HUDEP-2 (cell line): ENCODE data around the gene PPP1R10.

Source experiments
- DNase-seq, 76 experiments: peaks; one replicate each; lab custom pipeline; 2025; ENCODE audit not compliant: unreplicated experiment in 76 of 76; lab: John Stamatoyannopoulos, UW

The PPP1R10 gene

DNA sequence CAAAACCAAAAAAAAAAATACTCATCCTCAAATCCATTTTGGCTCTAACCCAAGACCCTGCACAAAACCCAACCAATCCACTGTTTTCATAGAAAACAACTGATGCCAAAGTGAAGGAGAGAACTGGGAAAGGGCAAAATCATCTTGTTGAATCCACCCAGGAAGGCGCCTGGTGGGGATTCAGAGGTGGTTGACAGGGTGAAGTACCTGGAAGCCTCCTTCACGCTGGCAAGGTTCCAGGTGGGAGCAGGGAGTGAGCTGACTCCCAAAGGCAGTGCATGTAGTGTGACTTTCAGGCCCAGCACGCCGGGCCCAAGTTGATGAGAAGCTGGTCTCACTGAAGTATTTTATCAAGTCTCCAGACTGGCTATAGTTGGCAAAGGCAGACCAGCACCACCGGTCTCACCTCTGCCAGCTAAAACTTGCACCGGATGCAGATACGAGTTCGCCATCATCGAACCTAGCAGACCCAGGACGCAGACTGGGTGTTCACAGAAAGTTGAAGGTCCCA is 16.5 kb downstream of the PPP1R10 start:
- peak in 1 of 76 experiments; percentile 31 for DNase-seq

DNA sequence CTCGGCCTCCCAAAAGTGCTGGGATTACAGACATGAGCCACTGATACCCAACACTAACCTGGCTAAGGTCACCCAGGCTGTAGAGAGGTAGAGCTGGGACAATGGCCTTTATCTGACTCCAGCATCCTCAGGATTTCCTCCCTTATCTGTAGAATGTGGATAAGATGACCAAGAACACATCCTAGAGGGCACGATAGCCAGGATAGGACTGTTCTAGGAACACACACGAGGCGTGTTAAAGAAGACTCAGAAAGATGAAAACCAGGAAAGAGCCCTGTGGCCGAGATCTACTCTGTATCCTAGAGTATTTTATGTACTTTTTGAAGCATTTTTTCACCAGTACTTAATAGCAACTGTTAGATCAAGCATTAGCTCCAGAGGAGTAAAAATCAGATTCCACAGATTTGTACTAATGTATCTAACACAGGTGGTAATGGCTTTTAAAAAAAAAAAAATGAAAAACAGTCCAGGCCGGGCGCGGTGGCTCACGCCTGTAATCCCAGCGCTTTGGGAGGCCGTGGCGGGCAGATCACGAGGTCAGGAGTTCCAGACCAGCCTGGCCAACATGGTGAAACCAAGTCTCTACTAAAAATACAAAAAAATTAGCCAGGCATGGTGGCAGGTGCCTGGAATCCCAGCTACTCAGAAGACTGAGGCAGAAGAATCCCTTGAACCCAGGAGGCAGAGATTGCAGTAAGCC is 17.3 kb downstream of the PPP1R10 start:
- DNase-seq: no peak

DNA sequence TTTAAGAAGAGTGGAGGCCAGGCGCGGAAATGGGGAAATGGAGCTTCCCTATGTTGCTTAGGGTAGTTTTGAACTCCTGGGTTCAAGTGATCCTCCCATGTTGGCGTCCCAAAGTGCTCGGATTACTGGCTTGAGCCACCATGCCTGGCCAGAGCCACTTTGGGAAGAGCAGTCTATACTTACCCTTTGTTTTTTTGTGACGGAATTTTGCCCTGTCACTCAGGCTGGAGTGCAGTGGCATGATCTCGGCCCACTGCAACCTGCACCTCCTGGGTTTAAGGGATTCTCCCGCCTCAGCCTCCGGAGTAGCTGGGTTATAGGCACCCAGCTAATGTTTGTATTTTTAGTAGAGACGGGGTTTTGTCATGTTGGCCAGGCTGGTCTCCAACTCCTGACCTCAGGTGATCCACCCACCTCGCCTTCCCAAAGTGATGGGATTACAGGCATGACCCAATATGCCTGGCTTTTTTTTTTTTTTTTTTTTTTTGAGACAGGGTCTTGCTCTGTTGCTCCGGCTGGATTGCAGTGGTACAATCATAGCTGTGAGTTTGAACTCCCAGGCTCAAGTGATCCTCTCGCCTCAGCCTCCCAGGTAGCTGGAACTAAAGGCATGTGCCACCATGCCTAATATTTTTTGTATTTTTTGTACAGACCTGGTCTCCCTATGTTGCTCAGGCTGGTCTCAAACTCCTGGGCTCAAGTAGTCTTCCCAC is 18.0 kb downstream of the PPP1R10 start:
- no peak for DNase-seq

DNA sequence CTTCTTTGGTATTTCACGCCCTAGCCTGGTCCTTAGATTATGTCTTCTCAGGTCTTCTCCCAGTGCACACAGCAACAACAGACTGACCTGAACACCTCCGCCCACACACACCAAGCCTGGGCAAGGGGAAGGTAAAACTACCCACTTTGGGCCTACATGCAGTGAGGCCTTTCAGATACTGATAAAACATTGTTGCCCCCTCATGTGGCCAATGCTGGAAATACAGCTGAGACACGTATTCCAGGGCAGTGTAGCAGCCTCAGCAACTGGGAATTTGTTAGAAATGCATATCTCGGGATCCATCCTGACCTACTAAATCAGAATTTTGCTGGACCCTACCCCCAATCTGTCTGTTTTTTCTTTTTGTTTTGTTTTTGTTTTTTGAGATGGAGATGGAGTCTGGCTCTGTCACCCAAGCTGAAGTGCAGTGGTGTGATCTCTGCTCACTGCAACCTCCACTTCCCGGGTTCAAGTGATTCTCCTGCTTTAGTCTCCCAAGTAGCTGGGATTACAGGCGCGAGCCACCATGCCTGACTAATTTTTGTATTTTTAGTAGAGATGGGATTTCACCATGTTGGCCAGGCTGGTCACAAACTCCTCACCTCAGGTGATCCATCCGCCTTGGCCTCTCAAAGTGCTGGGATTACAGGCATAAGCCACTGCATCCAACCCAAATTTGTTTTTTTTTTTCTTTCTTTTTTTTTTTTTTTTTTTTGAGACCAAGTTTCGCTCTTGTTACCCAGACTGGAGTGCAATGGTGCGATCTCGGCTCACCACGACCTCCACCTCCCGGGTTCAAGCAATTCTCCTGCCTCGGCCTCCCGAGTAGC is 19.5 kb downstream of the PPP1R10 start:
- DNase-seq: peak in 72 of 76 experiments; percentile 11 to 89 (median 69)

DNA sequence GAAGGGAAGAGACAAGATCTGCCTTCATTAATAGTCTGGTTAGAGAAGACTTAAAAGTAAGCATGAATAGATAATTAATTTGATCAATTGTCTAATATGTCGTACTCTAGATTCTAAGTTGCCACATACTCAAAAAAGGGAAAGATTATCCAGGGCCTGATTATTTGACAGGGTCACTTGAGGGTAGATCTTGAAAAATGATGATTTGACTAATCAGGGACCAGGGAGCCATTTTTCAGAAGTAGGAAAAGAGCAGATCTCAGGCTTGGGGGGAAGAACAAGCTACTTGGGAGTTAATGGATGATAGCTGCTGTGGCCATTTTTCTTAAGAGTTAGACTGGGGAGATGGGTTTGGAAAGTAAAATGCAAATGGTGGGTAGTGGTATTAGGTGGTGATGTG is 24.8 kb downstream of the PPP1R10 start:
- no peak for DNase-seq

DNA sequence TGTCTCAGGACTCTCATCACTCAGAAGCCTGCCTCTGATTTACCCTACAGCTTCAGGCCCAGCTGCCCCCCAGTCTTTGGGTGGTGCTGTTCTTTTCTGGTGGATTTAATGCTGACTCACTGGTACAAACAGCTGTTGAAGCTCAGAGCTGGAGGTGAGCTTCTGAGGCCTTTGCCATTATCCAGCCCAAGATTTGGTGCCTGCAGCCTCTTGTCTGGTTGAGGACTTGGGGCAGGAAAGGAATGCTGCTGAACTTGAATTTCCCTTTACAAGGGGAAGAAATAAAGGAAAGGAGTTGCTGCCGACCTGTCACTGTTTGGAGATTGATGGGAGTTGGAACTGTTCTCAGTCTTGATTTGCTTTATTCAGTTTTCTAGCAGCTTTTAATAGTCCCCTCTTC is 26.0 kb downstream of the PPP1R10 start:
- DNase-seq: peak in 1 of 76 experiments; percentile 13

DNA sequence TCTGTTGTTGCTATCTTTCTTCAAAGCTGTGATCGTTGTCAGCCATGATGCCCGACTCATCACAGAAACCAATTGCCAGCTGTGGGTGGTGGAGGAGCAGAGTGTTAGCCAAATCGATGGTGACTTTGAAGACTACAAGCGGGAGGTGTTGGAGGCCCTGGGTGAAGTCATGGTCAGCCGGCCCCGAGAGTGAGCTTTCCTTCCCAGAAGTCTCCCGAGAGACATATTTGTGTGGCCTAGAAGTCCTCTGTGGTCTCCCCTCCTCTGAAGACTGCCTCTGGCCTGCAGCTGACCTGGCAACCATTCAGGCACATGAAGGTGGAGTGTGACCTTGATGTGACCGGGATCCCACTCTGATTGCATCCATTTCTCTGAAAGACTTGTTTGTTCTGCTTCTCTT is 26.5 kb downstream of the PPP1R10 start:
- DNase-seq: no peak

DNA sequence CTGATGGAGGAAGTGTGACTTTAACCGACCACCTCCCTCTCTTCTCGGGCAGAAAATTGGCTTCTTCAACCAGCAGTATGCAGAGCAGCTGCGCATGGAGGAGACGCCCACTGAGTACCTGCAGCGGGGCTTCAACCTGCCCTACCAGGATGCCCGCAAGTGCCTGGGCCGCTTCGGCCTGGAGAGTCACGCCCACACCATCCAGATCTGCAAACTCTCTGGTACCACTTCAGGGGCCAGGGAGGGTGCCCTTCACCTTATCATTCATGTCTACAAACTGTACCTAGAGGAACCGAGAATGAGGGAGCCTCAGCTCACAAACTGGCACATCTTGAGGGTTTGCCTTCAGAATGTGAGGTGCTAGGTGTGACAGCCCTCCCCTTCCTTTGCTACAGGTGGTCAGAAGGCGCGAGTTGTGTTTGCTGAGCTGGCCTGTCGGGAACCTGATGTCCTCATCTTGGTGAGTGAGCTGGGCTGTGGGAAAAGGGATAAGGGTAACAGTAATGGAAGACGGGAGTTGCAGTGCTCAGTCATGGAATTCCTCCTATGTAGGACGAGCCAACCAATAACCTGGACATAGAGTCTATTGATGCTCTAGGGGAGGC is 27.2 kb downstream of the PPP1R10 start:
- no peak for DNase-seq

DNA sequence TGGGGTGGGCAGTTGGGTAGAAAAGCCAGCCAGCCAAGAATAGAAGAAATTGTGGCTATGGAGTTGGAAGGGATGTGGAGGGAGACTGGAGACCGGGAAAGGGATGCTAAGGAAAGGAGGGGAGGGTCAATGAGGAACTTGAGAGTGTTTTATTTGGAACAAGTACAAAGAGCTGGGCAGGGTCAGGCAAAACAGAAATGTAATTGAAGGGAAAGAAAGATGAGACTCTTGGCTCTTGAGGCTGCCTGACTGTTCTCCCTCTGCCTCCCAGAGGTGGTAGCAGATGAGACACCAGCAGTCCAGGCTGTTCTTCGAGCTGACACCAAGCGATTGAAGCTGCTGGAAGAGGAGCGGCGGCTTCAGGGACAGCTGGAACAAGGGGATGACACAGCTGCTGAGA is 33.1 kb downstream of the PPP1R10 start:
- DNase-seq: no peak

DNA sequence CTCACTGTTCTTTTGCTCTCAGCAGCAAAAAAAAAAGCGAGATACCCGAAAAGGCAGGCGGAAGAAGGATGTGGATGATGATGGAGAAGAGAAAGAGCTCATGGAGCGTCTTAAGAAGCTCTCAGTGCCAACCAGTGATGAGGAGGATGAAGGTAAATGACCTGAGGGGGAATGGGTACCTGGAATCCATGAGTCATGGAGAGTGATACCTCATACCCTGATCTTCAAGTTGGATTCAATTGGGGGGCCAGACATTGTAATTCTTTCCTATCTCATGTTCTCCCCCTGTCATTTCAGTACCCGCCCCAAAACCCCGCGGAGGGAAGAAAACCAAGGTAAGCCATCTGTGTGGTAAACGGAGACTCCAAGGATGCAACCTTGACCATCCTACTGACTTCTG is 39.0 kb downstream of the PPP1R10 start:
- DNase-seq: no peak

DNA sequence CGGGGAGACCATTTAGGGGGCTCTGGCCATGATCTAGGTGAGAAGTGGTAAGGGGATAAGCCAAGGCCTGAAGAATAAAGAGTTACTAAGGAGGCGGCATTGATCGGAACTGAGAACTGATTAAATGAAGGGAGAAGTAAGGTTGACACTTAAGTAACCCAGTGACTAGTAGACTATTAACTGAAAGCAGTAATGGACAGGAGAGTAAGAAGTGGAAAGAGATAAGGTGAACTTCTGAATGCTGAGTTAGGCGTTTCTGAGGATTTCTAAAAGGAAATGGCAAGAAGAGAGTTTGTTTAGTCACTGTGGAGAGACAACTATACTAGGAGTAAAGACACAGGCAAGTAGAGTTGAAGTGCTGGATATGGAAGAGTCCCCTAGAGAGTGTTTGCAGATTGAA is 43.9 kb downstream of the PPP1R10 start:
- DNase-seq: no peak

DNA sequence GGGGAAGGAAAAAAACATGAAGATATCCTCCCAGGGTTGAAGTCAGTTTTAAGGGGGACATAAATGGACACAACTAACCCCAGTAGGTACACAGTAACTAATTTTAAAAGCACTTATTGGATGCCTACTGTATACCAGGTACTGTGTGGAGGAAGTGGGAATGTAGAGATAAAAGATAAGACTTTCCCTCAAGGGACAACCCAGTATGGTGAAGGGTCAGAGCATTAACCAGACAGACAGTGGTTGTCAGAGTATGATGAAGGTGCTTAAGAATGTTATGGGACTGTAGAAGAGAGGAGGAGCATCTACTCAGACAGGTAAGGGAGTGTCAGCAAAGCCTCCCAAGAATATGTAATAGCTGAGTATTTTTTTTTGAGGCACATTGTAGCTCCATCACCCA is 44.9 kb downstream of the PPP1R10 start:
- no peak for DNase-seq

DNA sequence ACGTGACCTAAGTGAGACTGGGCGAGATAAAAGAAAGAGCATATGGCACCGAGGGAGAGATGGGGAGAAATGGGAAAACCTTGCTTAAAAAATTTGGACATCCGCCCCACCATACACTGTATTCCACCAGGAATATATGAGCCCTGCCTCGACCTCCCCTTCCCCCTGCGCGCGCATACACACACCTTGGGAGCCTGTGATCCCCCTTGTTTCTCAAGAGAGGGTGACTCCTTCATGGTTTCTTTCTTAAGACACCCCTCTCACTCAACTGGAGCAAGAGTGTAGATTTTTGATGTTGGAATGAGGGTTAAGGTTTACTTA is 45.3 kb downstream of the PPP1R10 start:
- DNase-seq: no peak

DNA sequence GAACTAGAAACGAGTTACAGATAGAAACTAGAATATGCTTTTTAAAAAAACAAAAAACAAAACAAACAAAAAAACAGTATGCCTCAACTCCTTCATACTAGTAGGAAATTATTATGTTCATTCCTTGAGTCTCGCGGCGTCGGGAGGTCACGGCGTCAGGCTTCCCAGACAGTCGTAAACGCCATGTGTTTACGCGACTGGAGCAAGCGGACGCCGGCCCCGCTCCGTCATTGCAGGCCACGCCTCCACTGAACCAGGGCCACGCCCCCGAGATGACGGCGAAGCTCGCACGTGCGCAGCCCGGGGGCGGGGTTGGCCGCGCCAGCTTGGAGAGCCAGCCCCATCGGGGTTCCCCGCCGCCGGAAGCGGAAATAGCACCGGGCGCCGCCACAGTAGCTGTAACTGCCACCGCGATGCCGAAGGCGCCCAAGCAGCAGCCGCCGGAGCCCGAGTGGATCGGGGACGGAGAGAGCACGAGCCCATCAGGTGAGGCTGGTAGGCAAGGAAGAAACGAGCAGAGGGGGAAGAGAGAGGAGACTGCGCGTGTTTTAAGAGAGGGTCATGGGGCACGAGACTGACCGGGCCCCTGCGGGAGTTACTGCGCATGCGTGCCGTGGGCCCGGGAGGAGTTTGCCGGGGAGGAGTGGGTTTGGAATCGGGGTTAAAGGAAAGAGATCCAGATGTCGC is 45.8 kb downstream of the PPP1R10 start, which contains the start of gene ABCF1:
ABCF1 (plus strand) TSS at position 368 of the 687 bp plus-strand sequence; CDS start at position 414, 46 bp downstream.
- DNase-seq: peak; percentile 64 to 100 (median 99)

DNA sequence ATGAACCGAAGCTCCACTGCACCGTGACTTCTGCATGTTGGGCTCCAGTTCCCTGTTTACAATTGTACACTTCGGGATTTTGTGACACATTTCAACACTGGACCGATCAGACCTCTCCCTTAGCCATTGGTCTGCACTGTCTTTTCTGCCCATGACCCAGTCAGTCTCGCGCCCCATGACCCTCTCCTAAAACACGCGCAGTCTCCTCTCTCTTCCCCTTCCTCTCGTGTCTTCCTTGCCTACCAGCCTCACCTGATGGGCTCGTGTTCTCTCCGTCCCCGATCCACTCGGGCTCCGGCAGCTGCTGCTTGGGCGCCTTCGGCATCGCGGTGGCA is 46.3 kb downstream of the PPP1R10 start:
- DNase-seq: peak in 3 of 76 experiments; percentile 27 to 91 (median 65)

DNA sequence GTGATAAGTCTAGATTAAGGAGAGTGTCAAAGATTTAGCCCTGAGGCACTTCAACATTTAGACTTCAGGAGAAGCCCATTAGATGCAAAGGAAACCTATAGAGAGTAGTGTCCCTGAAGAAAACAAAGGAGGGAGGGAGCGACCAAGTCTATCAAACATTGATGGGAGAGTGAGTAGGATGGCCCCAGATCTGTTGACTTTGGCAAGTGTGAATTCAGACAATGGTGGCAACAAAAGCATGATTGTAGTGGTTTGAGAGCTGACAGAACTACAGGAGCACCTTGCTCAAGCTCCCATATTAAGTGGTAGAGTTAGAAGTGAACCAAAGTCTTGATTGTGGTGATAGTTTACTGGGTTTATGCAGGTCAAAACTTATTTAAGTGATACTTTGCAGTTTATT is 46.8 kb downstream of the PPP1R10 start:
- no peak for DNase-seq

DNA sequence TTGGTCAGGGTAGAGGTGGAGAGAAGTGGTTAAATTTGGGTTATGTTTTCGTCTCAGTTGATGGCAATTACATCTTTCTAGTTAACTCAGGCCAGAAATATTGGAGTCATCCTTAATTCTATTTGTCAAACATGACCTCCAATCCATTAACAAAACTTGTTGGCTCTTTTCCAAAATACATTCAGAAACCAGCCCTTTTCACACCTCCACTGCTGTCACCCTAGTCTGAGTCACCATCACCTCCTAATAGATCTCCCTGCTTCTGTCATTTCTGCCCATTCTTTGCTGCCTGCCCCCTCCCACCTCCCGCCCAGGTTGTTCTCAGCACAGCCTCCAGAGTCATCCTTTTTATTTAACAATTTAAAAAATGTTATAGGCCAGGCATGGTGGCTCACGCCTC is 48.8 kb downstream of the PPP1R10 start:
- DNase-seq: peak in 1 of 76 experiments; percentile 11

DNA sequence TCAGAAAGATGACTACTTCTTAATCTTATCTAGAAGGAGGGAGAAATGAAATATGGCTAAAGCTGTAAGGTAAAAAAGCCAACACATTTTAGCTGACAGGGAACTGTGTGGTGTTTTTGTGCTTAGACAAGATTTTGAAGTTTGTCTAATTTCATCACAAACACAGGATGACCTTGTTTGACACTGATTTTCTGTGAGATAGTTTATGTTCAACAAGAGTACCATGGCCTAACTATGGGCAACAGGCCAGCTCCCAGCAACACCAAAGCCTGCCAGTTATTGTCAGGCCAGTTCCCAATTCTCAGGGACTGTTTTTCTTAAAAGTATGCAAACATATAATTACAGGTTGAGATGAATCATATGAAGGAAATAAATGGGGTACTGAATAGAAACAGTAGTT is 51.3 kb downstream of the PPP1R10 start:
- peak in 1 of 76 experiments; percentile 15 for DNase-seq

DNA sequence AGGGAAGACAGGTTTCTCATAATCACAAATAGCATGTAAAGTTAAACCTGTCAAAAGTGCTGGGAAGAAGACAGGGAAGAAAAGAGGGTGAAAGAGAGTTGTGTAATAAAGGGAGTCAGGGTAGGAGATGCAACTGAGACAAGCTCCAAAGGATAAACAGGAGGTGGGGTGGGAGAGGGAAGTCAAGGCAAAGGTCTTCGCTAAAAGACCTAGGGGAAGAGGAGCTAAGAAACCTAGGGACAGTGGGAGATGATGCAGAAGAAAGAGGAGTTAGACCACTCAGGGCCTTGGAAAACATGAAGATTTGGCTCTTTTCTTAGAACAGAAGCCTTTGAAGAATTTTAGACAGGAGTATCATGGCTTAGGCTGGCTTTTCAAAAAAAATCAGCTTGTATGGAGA is 52.9 kb downstream of the PPP1R10 start:
- DNase-seq: no peak
